ENCODE results near the gene RXRG.

The RXRG gene

GRCh38 chr1:165409657-165410358 is 35.1 kb downstream of the RXRG start:
- no peak for DNase-seq (ENCODE audit: low read depth)

DNA sequence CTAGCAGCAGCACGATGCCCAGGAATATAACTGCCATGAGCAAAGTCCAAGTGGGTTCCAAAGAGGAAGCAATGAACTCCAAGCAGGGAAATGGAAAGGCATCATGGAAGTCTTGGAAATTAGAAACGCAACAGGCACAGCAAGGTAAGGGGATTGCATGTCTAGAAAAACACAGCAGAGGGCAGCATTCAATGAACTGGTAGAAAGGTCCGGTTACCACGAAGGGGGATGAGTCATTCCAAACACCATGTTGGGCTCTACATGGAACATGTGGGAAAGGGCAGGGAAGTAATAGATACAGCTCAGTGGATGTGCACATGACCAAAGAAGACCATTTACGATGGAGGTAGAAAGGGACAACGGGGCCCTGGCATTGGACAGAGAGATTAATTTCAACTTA is 36.4 kb downstream of the RXRG start:
- DNase-seq (ENCODE audit: low read depth): no peak

DNA sequence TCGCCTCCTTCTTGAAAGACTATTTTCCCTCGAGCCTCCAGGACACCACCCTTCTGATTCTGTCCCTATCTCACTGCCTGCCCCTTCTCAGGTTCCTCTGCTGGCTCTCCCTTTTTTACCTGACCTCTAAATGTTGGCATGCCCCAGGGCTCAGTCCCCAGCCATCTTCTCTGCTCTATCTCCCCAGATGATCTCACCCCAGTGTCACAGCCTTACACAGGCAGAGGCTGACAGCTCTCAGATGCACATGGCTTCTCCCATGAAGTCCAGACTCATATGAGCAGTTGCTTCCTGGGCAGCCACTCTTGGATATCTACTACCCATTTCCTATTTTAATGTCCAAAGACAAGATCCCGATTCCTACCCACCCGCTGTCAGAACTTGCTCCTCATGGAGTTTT is 37.5 kb downstream of the RXRG start:
- DNase-seq (ENCODE audit: low read depth): no peak

- DNase-seq (ENCODE audit: low read depth): no peak
Measured at GRCh38 chr1:165403835-165404482, 41.0 kb downstream of the RXRG start.

DNA sequence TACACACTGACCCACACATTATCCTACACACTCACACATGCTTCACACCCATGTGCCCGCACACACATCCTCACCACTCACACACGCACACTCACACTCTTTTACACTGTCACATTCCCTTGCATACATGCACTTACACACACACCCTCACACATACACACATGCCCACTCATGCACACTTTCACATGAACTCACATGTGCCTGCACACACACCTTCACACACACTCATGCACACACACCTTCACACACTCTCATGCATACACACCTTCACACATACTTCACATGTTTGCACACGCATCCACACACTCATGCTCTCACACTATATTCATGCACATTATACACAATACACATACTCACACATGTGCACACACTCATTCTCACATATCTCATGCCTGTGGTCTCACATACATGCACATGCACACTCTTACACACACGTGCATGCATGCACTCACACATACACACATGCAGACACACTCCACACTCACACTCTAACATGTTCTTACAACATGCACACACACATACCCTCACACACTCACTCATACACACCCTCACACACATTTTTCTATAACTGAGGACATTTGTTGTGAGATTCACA is 42.3 kb downstream of the RXRG start:
- no peak for DNase-seq (ENCODE audit: low read depth)

GRCh38 chr1:165397944-165398343 is 47.0 kb downstream of the RXRG start:
- DNase-seq (ENCODE audit: low read depth): no peak

DNA sequence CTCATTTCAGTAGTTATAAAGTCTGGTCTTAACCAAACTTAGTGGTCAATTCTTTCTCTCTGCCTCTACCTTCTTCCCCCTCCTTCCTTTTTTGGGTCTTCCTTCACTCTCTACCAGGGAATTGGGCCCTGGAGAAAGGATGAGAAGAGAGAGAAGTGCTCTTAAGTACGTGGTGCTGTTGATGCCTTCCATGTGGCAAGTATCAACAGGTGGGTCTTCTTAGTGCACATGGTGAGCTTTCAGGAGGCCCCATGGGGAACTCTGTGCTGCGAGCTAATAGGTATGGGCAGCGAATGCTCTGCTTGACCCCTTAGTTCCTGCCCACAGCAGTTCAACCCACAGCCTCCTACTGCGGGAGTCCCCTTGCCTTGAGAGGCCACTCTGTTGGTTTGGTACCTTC is 49.0 kb downstream of the RXRG start:
- DNase-seq (ENCODE audit: low read depth): no peak

DNA sequence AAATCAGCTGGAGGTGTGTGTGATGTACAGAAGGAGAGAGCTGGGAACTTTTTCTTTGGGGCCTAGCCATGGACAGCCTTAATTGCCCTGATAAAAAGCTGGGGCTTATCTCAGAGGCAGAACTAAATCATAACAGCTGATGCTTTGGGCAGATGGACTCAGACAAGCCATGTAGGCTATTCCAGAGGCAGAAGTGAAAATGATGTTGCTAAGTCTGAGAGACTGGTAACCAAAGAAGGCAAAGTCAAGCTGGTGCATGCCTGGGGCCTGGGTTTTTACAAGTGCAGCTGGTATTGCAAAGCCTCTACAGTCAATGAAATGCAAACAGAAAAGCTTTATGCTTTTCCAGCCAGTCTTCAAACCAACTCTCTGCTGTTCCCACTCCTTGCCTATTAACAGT is 49.4 kb downstream of the RXRG start:
- no peak for DNase-seq (ENCODE audit: low read depth)

GRCh38 chr1:165392634-165393571 is 52.0 kb downstream of the RXRG start:
- peak; percentile 77 for DNase-seq (ENCODE audit: low read depth)

GRCh38 chr1:165389609-165390008 is 55.3 kb downstream of the RXRG start:
- no peak for DNase-seq (ENCODE audit: low read depth)

GRCh38 chr1:165387961-165388360 is 57.0 kb downstream of the RXRG start:
- no peak for DNase-seq (ENCODE audit: low read depth)

- no peak for DNase-seq (ENCODE audit: low read depth)
Measured at GRCh38 chr1:165387505-165387904, 57.4 kb downstream of the RXRG start.

GRCh38 chr1:165383599-165384405 is 61.1 kb downstream of the RXRG start:
- no peak for DNase-seq (ENCODE audit: low read depth)

- no peak for DNase-seq (ENCODE audit: low read depth)
Measured at GRCh38 chr1:165383067-165383466, 61.9 kb downstream of the RXRG start.

- no peak for DNase-seq (ENCODE audit: low read depth)
Measured at GRCh38 chr1:165381745-165382505, 63.0 kb downstream of the RXRG start.

- no peak for DNase-seq (ENCODE audit: low read depth)
Measured at GRCh38 chr1:165376811-165377311, 68.1 kb downstream of the RXRG start.

DNA sequence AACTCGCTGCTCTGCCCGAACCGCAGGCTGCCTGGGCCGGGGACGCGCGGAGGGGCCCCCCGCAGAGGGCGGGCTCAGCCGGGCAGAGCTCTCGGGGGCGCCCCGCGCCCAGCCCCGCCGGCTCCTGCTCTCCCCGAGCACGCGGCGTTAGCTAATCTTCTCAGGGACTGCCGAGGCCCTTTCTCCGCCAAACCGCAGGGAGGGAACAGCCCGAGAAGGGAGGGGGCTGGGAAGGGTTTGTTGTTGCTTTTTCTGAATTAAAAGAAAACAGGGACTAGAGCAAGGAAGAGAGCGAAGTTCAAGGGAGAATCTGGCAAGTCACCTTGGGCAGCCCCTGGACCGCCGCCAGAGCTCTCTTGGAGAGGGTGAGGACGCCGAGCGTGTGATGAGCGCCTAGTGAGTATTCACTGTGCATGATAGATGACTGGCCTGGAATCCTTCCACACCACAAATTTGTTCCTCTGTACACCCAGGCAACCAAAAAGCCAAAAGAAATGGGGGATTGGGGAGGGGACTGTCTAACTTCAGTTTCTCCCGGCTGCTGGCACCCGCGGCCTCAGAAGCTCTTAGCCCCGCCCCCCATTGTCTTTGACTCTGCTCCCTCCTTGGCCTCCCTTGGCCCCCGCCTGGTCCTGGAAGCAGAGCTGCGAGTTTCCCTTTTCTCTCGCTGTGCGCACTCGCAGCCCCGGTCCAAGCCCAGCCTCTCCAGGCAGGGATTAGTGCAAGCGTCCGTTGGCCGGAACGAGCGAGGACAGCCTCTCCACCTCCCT is 68.7 kb downstream of the RXRG start:
- no peak for DNase-seq (ENCODE audit: low read depth)

DNA sequence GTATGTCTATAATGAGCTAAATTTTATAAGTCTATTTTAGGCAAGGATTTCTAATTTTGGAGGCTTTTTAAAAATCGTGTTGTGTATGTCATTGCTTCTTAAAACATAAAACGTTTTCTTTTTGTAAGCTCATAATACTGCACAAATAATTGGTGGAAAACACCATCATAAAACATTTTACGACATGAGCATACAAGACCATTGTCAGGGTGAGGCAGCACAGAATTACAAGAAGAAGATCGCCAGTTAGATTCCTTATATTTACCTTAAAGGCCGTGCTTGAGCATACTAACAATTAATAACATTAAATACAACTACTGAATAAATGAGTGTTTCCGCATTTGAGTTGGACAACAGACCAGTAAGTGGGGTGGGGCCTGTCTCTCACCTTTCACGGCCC is 69.3 kb downstream of the RXRG start:
- DNase-seq (ENCODE audit: low read depth): no peak

- DNase-seq (ENCODE audit: low read depth): no peak
Measured at GRCh38 chr1:165371588-165372225, 73.2 kb downstream of the RXRG start.
